CD4-positive, CD25-positive, alpha-beta regulatory T cell (primary cell): ENCODE results near the gene SLC1A3. TPM values are rescaled to one million over a fixed set of nuclear protein-coding genes. Genes with fewer than 3 reads are reported as not detected.

Experiments used
- ATAC-seq, 2 donors: fragments of 150-1000 bp; cut with Tn5 transposase; one replicate each; pipeline ENCODE4 v1.10.0; 2021; ENCODE audit warnings: low read depth in 2 of 2, moderate number of reproducible peaks in 2 of 2, moderate library complexity in 1 of 2
- DNase-seq, 3 donors: peaks; one replicate each; pipeline versions ENCODE4 v3.0.0 to v3.0.0-alpha.2; 2012 to 2022; ENCODE audit warnings: mixed read lengths in 1 of 3
- H3K27ac ChIP-seq: one replicate; pipeline ENCODE4 v1.7.0; 2013; ENCODE audit warnings: mild to moderate bottlenecking, low read length; ENCODE audit not compliant: insufficient read depth, poor library complexity, severe bottlenecking
- H3K27me3 ChIP-seq: one replicate; pipeline ENCODE4 v1.7.0; 2013; ENCODE audit warnings: low read length; ENCODE audit not compliant: control insufficient read depth, insufficient read depth
- H3K36me3 ChIP-seq: one replicate; pipeline ENCODE4 v1.7.0; 2013; ENCODE audit warnings: mild to moderate bottlenecking, low read length, moderate library complexity; ENCODE audit not compliant: control insufficient read depth, insufficient read depth
- H3K4me1 ChIP-seq: 2 replicates; pipeline ENCODE4 v1.7.0; 2013; ENCODE audit warnings: mild to moderate bottlenecking, low read length; ENCODE audit not compliant: insufficient read depth, control insufficient read depth, poor library complexity, severe bottlenecking
- H3K4me3 ChIP-seq: one replicate; pipeline ENCODE4 v1.7.0; 2013; ENCODE audit warnings: low read depth, mild to moderate bottlenecking, low read length, moderate library complexity
- H3K9me3 ChIP-seq, 2 experiments: 1 replicate in 1 of 2; 2 replicates in 1 of 2; pipeline ENCODE4 v1.7.0; 2013; ENCODE audit warnings: low read length in 2 of 2, mild to moderate bottlenecking in 1 of 2, moderate library complexity in 1 of 2; ENCODE audit not compliant: control insufficient read depth in 2 of 2
- H3K27ac Mint-ChIP-seq, 3 donors: one replicate each; pipeline ENCODE4 v1.8.0; 2020 to 2022; ENCODE audit warnings: mild to moderate bottlenecking in 3 of 3, mixed read lengths in 3 of 3, moderate library complexity in 2 of 3
- H3K27me3 Mint-ChIP-seq: one replicate; pipeline ENCODE4 v1.8.0; 2022; ENCODE audit warnings: mild to moderate bottlenecking, mixed read lengths
- H3K36me3 Mint-ChIP-seq: one replicate; pipeline ENCODE4 v1.8.0; 2020; ENCODE audit warnings: mixed read lengths
- H3K4me1 Mint-ChIP-seq, 4 donors: one replicate each; pipeline ENCODE4 v1.8.0; 2020 to 2022; ENCODE audit warnings: mixed read lengths in 4 of 4, mild to moderate bottlenecking in 1 of 4
- H3K4me3 Mint-ChIP-seq, 4 donors: one replicate each; pipeline ENCODE4 v1.8.0; 2020 to 2022; ENCODE audit warnings: mild to moderate bottlenecking in 4 of 4, mixed read lengths in 4 of 4, moderate library complexity in 3 of 4
- H3K9me3 Mint-ChIP-seq, 7 donors: one replicate each; pipeline ENCODE4 v1.8.0; 2020 to 2022; ENCODE audit warnings: mixed read lengths in 7 of 7, mild to moderate bottlenecking in 3 of 7, moderate library complexity in 2 of 7
- polyA plus RNA-seq, 4 donors: library from polyadenylated mRNA; unstranded; fragments of 300-500 nt; fragmentation: Illumina TruSeq; gene quantifications; one replicate each; pipeline ENCODE4 v1.2.3, GENCODE V29; 2021
- total RNA-seq: library from RNA; stranded (reverse); gene quantifications from one replicate; pipeline ENCODE4 v1.2.3, GENCODE V29; 2022

SLC1A3 gene
- total and polyA plus RNA-seq, 5 donors from 2014 or later, result not detected

DNA sequence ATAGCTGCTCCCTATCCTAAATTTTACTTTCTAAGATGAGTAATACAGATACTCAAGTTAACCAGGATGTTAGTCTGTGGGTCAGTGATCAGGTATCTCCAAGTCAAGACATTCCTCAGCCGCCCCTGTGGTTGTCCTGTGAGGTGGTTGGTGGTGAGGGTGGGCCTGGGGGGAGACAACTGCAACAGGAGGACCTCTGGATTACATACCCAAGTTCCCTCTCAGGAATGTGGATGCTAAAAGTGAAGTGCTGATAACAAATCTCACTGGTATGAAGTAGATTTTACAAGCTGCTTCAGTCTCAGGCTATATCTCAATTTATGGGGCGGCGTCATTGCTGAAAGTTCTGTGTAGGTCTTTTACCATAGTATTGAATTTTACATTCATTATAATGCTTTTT, 38.3 kb downstream of the SLC1A3 start:
- no peak overlapping the region for H3K4me3 Mint-ChIP-seq
- Histone ChIP-seq H3K27ac (no peak overlapping the region), H3K9me3 (no peaks in the 10 kb centered on the region), H3K4me1 (no peaks in the 10 kb centered on the region), H3K4me3 (no peak overlapping the region), H3K36me3 (no peaks in the 10 kb centered on the region), H3K27me3 (peaks cover 3% of the 10 kb centered on the region)
- DNase-seq (no peak), ATAC-seq (no peak)
- H3K27ac Mint-ChIP-seq, result no peak overlapping the region
- peaks cover 0 to under 1% (median 0%) of the 10 kb centered on the region in 7 donors for H3K9me3 Mint-ChIP-seq
- H3K4me1 Mint-ChIP-seq, result no peaks in the 10 kb centered on the region
- H3K27me3 Mint-ChIP-seq, result peaks cover 13% of the 10 kb centered on the region
- H3K36me3 Mint-ChIP-seq, result no peaks in the 10 kb centered on the region

DNA sequence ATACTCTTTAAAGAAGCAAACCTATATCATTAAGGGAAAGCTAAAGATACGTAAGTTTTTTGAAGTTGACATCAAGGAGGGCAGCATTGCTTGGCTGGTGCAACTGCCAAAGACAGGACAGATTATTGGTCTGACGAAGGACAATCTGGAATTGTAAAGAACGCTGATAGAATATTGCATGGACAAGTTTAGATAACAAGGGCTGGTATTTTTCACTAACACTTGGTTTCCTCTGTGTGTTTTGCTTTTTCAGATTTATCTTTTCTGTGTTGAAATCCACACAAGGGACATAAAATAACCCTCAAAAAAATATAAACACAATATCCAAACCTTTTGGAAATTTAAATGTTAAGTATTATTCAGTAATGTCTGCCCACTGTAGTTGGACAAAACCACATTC, 39.7 kb downstream of the SLC1A3 start:
- Mint-ChIP-seq H3K27me3 (peaks cover 12% of the 10 kb centered on the region), H3K4me1 (no peaks in the 10 kb centered on the region), H3K27ac (no peak overlapping the region), H3K4me3 (no peak overlapping the region), H3K9me3 (no peaks in the 10 kb centered on the region), H3K36me3 (no peaks in the 10 kb centered on the region)
- H3K4me1 ChIP-seq, result no peaks in the 10 kb centered on the region
- DNase-seq (no peak), ATAC-seq (no peak)
- no peak overlapping the region for H3K4me3 ChIP-seq
- no peaks in the 10 kb centered on the region for H3K9me3 ChIP-seq
- H3K27ac ChIP-seq, result no peak overlapping the region
- H3K27me3 ChIP-seq, result no peaks in the 10 kb centered on the region
- H3K36me3 ChIP-seq, result no peaks in the 10 kb centered on the region

DNA sequence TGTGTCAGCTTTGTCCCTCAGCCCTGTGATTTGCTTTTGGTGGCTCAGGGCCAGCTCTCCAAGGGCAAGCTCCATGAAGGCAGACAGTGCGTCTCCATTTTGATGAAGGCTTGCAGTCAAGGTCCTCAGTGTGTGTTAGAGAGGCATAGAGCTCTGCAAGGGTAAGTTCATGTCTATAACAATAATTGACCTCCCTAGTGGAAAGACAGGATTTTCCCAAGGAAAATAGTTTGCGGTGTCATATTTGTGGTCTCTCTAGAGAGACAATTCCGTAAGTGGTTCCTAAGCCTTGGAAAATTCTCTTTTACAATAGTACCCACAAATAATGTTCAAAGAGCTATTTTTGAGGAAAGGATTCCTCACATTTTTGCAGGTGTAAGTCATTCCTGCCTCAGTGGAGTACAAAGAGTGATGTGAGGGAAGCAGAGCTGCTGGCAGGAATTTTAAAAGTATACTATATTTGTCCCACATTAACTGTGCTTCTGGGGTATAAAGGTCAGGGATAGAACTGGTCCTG, 40.2 kb downstream of the SLC1A3 start:
- Mint-ChIP-seq H3K9me3 (peaks cover 0 to 1% (median 0%) of the 10 kb centered on the region in 7 donors), H3K4me1 (no peaks in the 10 kb centered on the region), H3K27ac (no peak overlapping the region), H3K4me3 (no peak overlapping the region), H3K27me3 (peaks cover 17% of the 10 kb centered on the region), H3K36me3 (no peaks in the 10 kb centered on the region)
- Histone ChIP-seq H3K27ac (no peak overlapping the region), H3K27me3 (no peaks in the 10 kb centered on the region), H3K36me3 (no peaks in the 10 kb centered on the region), H3K4me3 (no peak overlapping the region), H3K4me1 (no peaks in the 10 kb centered on the region), H3K9me3 (no peaks in the 10 kb centered on the region)
- no peak for ATAC-seq
- no peak for DNase-seq

DNA sequence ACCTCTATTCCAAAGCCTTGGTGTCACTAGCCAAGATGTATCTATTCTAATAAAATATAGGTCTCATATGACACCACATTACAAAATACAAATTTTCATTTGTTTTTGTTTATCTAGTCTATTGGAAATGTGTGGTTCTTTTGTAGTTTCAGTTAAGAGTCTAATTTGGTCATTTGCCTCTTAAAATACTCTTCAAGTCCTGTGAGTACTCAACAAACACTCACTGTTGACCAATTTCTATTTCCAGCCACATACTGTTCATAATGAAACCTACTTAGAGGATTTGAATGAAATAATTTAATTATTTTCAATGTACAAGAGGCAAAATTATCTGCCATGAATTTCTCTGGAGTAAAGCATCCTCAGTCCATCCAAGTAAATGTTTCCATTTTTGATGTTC, 40.6 kb downstream of the SLC1A3 start:
- peaks cover 19% of the 10 kb centered on the region for H3K27me3 Mint-ChIP-seq
- Histone ChIP-seq H3K36me3 (no peaks in the 10 kb centered on the region), H3K9me3 (no peaks in the 10 kb centered on the region), H3K4me1 (no peaks in the 10 kb centered on the region), H3K27me3 (peaks cover under 1% of the 10 kb centered on the region), H3K4me3 (no peak overlapping the region), H3K27ac (no peak overlapping the region)
- no peak overlapping the region for H3K4me3 Mint-ChIP-seq
- no peaks in the 10 kb centered on the region for H3K4me1 Mint-ChIP-seq
- no peak for DNase-seq
- H3K27ac Mint-ChIP-seq, result no peak overlapping the region
- no peak for ATAC-seq
- H3K36me3 Mint-ChIP-seq, result no peaks in the 10 kb centered on the region
- peaks cover 0 to 2% (median 0%) of the 10 kb centered on the region in 7 donors for H3K9me3 Mint-ChIP-seq

DNA sequence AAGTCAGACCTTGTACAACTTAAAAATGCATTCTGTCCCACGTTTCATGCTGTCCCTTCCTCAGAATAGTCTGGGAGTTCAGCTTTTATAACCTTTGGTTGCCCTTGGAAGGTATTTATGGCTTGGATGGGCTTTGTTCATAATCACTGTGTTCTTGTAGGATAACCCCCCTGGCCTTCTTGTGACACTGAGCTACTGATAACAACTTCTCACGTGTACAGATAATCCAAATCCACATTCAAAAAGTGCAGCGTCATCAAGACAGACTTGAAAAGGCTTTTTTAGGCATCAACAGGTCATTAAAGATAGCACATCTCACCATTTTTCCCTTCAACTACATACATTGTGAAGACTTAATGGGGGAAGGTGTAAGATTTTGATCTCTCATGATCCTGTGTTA, 42.0 kb downstream of the SLC1A3 start:
- Histone ChIP-seq H3K27ac (no peak overlapping the region), H3K4me3 (no peak overlapping the region), H3K9me3 (no peaks in the 10 kb centered on the region), H3K4me1 (no peaks in the 10 kb centered on the region), H3K36me3 (no peaks in the 10 kb centered on the region), H3K27me3 (peaks cover 2% of the 10 kb centered on the region)
- Mint-ChIP-seq H3K27ac (no peak overlapping the region), H3K27me3 (peaks cover 19% of the 10 kb centered on the region), H3K36me3 (no peaks in the 10 kb centered on the region), H3K4me1 (no peaks in the 10 kb centered on the region), H3K4me3 (no peak overlapping the region), H3K9me3 (peaks cover 0 to 2% (median 0%) of the 10 kb centered on the region in 7 donors)
- ATAC-seq, result no peak
- no peak for DNase-seq

DNA sequence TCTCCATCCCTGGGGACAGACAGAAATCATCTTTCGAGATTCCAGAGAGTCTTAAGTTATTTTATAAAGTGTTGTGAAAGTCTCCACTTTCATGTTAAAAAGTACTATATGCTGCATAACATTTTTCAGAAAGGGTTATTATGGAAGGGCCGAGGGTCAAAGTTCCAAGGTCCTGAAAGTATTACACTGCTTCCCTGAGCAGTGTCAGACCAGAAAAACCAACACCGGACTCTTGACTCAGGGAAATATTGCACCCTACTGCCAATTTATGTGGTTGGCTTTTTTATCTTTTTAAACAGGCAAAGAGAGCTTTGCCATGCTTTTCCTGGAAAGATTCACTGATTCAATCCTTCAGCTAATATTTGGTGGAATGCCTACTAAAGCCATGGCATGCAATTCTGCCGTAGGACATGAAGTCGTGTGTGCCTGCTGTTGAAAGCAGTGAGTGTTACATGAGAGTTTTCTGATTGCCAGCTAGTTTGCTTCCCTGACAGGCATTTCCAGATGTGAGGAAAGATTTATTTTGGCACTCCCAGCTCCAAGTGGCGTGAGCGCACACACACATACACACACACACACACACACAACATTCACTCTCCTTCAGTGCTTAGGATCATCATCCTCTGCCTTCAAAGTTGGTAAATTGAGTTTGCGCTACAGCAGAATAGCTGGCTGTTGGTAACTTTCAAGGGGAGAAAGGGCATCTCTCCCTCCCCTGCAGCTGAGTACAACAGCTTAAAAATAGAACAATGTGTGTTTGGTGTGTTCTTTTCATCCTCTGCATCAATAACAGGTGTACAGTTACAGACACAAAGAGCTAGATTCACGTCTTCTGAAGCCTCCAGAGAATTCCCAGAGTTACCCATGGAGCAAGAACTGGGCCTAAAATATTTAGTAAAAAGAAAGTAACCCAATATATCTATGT, 45.6 kb downstream of the SLC1A3 start:
- no peak overlapping the region for H3K4me3 ChIP-seq
- DNase-seq (no peak), ATAC-seq (no peak)
- Mint-ChIP-seq H3K27me3 (peaks cover 24% of the 10 kb centered on the region), H3K9me3 (peaks cover 0 to 2% (median 0%) of the 10 kb centered on the region in 7 donors), H3K27ac (no peak overlapping the region), H3K4me3 (no peak overlapping the region), H3K36me3 (no peaks in the 10 kb centered on the region), H3K4me1 (no peaks in the 10 kb centered on the region)
- no peaks in the 10 kb centered on the region for H3K36me3 ChIP-seq
- H3K27me3 ChIP-seq, result peaks cover 4% of the 10 kb centered on the region
- no peaks in the 10 kb centered on the region for H3K9me3 ChIP-seq
- H3K4me1 ChIP-seq, result no peaks in the 10 kb centered on the region
- no peak overlapping the region for H3K27ac ChIP-seq

DNA sequence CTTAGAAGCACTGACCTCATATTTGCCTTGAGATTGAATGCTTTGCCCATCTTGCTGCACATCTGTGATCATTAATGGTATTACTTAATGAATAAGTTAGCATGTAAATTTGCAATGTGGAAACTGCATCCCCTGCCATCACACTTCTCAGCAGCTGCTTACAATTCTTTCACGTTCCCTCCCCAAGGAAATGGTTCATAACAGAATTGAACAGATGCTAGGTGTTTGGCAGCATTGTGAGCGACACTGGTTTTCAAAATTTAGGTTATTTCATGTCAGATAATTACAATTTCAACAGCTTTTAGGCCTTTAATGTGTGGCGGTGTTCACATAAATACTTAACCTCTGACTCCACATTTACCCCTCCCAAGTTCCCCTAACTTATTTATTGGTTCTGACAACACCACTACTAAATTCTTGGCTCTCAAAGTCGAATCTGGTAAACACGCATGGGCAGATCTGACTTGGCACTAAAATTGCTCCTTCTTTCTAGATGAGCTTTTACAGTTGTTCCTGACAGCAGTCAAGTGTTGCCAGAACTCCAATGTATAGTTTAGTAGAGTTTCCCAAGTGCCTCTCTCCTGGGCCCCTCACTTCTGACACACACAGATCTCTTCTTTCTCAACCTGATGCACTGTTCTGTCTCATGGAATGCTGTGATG, 46.8 kb downstream of the SLC1A3 start:
- H3K27ac Mint-ChIP-seq, result no peak overlapping the region
- ATAC-seq (no peak), DNase-seq (no peak)
- peaks cover 0 to 2% (median 0%) of the 10 kb centered on the region in 7 donors for H3K9me3 Mint-ChIP-seq
- Histone ChIP-seq H3K27me3 (peaks cover 9% of the 10 kb centered on the region), H3K4me1 (no peaks in the 10 kb centered on the region), H3K27ac (no peak overlapping the region), H3K9me3 (no peaks in the 10 kb centered on the region), H3K4me3 (no peak overlapping the region), H3K36me3 (no peaks in the 10 kb centered on the region)
- no peak overlapping the region for H3K4me3 Mint-ChIP-seq
- H3K4me1 Mint-ChIP-seq, result no peaks in the 10 kb centered on the region
- H3K36me3 Mint-ChIP-seq, result no peaks in the 10 kb centered on the region
- H3K27me3 Mint-ChIP-seq, result peaks cover 27% of the 10 kb centered on the region
